SK-N-SH (cell line): ENCODE data around the gene DCHS2.

ENCODE experiments used
- POLR2AphosphoS5 ChIP-seq: IDR thresholded peaks from 2 replicates; pipeline ENCODE4 v1.6.1; 2012; ENCODE audit warnings: low read depth, low read length
- SMC3 ChIP-seq: IDR thresholded peaks from 2 replicates; pipeline ENCODE4 v1.6.1; 2012; ENCODE audit warnings: low read depth, low read length, improper control_type of control experiment
- YY1 ChIP-seq: IDR thresholded peaks from 2 replicates; pipeline ENCODE4 v1.4.0; 2012; ENCODE audit warnings: low read depth, mild to moderate bottlenecking

- no peak for TF ChIP-seq POLR2AphosphoS5
- no peak for TF ChIP-seq SMC3
- no peak for TF ChIP-seq YY1
Observed at GRCh38 chr4:154360491-154360890, 131.1 kb downstream of the DCHS2 start.
